ENCODE measurements around the gene RIOK1. TPM values are rescaled to one million over a fixed set of nuclear protein-coding genes. Genes with fewer than 3 reads are reported as not detected.

Gene RIOK1
- polyA plus RNA-seq, 3 donors, result 7.7 to 14.6 (median 8.8) TPM

- Histone ChIP-seq H3K4me2 (replicated peaks; ENCODE audit: extremely low read depth, low read length, poor library complexity, severe bottlenecking) (no peak overlapping the region), H2AFZ (ENCODE audit: insufficient read depth, low read depth, low read length, poor library complexity, severe bottlenecking) (no peak overlapping the region), H3K9me3 (replicated peaks in 1 of 2; ENCODE audit: control insufficient read depth in 1 of 2, insufficient read depth in 1 of 2, low read length in 2 of 2) (no peaks in the 10 kb centered on the region), H3K4me1 (ENCODE audit: control insufficient read depth in 1 of 2, insufficient read depth in 2 of 2, low read length in 2 of 2) (peaks cover 0 to 4% of the 10 kb centered on the region in 2 donors), H3K79me2 (ENCODE audit: insufficient read depth, low read length) (no peaks in the 10 kb centered on the region), H3K4me3 (replicated peaks in 1 of 3; ENCODE audit: low read depth in 2 of 3, low read length in 3 of 3) (no peak overlapping the region), H3K27me3 (ENCODE audit: control insufficient read depth in 2 of 2, insufficient read depth in 2 of 2, low read length in 2 of 2) (no peaks in the 10 kb centered on the region), H3K9ac (ENCODE audit: insufficient read depth, low read length, poor library complexity, severe bottlenecking) (no peak overlapping the region), H3K27ac (ENCODE audit: low read depth in 1 of 2, low read length in 2 of 2) (no peak overlapping the region), H3K36me3 (replicated peaks in 1 of 2; ENCODE audit: control insufficient read depth in 1 of 2, insufficient read depth in 2 of 2, low read length in 2 of 2) (peaks cover 85 to 99% of the 10 kb centered on the region in 2 donors), H4K20me1 (ENCODE audit: insufficient read depth, low read length) (no peaks in the 10 kb centered on the region)
- Mint-ChIP-seq H3K27ac (no peak overlapping the region), H3K36me3 (peaks cover 74 to 83% of the 10 kb centered on the region in 2 donors), H3K4me3 (no peak overlapping the region), H3K9me3 (no peaks in the 10 kb centered on the region), H3K27me3 (ENCODE audit: low read depth in 3 of 3) (no peaks in the 10 kb centered on the region), H3K4me1 (peaks cover 6% of the 10 kb centered on the region)
- no peak for DNase-seq
- intact Hi-C loops (cut with micrococcal nuclease), result no loop called here
- TF ChIP-seq CTCF (IDR thresholded peaks at IDR 0.05), result no peak
- no CpG with 5 or more reads among the region's 9 CpGs for WGBS (ENCODE audit: insufficient coverage)
Measured at GRCh38 chr6:7406743-7407142, 17.1 kb downstream of the RIOK1 start.

- Histone ChIP-seq H4K20me1 (ENCODE audit: insufficient read depth, low read length) (no peaks in the 10 kb centered on the region), H3K4me3 (replicated peaks in 1 of 3; ENCODE audit: low read depth in 2 of 3, low read length in 3 of 3) (no peak overlapping the region), H3K9me3 (replicated peaks in 1 of 2; ENCODE audit: control insufficient read depth in 1 of 2, insufficient read depth in 1 of 2, low read length in 2 of 2) (no peaks in the 10 kb centered on the region), H3K4me1 (ENCODE audit: control insufficient read depth in 1 of 2, insufficient read depth in 2 of 2, low read length in 2 of 2) (no peaks in the 10 kb centered on the region), H3K79me2 (ENCODE audit: insufficient read depth, low read length) (no peaks in the 10 kb centered on the region), H3K4me2 (replicated peaks; ENCODE audit: extremely low read depth, low read length, poor library complexity, severe bottlenecking) (no peak overlapping the region), H3K36me3 (replicated peaks in 1 of 2; ENCODE audit: control insufficient read depth in 1 of 2, insufficient read depth in 2 of 2, low read length in 2 of 2) (peaks cover 95 to 100% of the 10 kb centered on the region in 2 donors), H3K27ac (ENCODE audit: low read depth in 1 of 2, low read length in 2 of 2) (no peak overlapping the region), H3K9ac (ENCODE audit: insufficient read depth, low read length, poor library complexity, severe bottlenecking) (no peak overlapping the region), H3K27me3 (ENCODE audit: control insufficient read depth in 2 of 2, insufficient read depth in 2 of 2, low read length in 2 of 2) (no peaks in the 10 kb centered on the region), H2AFZ (ENCODE audit: insufficient read depth, low read depth, low read length, poor library complexity, severe bottlenecking) (no peak overlapping the region)
- Mint-ChIP-seq H3K9me3 (no peaks in the 10 kb centered on the region), H3K36me3 (peaks cover 78 to 97% of the 10 kb centered on the region in 2 donors), H3K4me3 (no peak overlapping the region), H3K27ac (no peak overlapping the region), H3K27me3 (ENCODE audit: low read depth in 3 of 3) (no peaks in the 10 kb centered on the region), H3K4me1 (no peaks in the 10 kb centered on the region)
- intact Hi-C loops (cut with micrococcal nuclease), result no loop called here
- no peak for DNase-seq
- TF ChIP-seq CTCF (IDR thresholded peaks at IDR 0.05), result no peak
- WGBS (ENCODE audit: insufficient coverage), result no CpG with 5 or more reads among the region's 6 CpGs
Measured at GRCh38 chr6:7409740-7410139, 20.1 kb downstream of the RIOK1 start.

All from CD14-positive monocyte (primary cell).